Stimulated activated naive B cell treated with anti-CD40 and anti-IgM and Interleukin-4, amounts not matched to agents 10 μg/mL and 1 μg/mL and 100 μg/mL, for 72 hours (primary cell): Measurements from ENCODE around the gene CCZ1B.
A peak's percentile ranks its signal among the peaks of the same experiment; 100 is the strongest.
"Not testable (repeated sequence)": the region's sequence is repeated elsewhere in the genome, so short reads cannot be mapped to it uniquely, and the experiment has no call there.

Experiments used
- ATAC-seq, 2 donors: fragments of 150-1000 bp; cut with Tn5 transposase; replicated peaks; 2 replicates each; pipeline ENCODE4 v1.10.0; 2021; ENCODE audit warnings: moderate library complexity in 1 of 2
- DNase-seq: peaks from one replicate; pipeline ENCODE4 v3.0.0; 2021
- H3K27ac Mint-ChIP-seq: one replicate; pipeline ENCODE4 v1.8.0; 2022; ENCODE audit warnings: mild to moderate bottlenecking, mixed read lengths
- H3K27me3 Mint-ChIP-seq, 2 donors: one replicate each; pipeline ENCODE4 v1.8.0; 2022; ENCODE audit warnings: mixed read lengths in 2 of 2
- H3K36me3 Mint-ChIP-seq, 2 donors: one replicate each; pipeline ENCODE4 v1.8.0; 2022; ENCODE audit warnings: mixed read lengths in 2 of 2, mild to moderate bottlenecking in 1 of 2
- H3K4me1 Mint-ChIP-seq, 2 donors: one replicate each; pipeline ENCODE4 v1.8.0; 2022; ENCODE audit warnings: mixed read lengths in 2 of 2, mild to moderate bottlenecking in 1 of 2
- H3K4me3 Mint-ChIP-seq, 2 donors: one replicate each; pipeline ENCODE4 v1.8.0; 2022; ENCODE audit warnings: mild to moderate bottlenecking in 2 of 2, mixed read lengths in 2 of 2, moderate library complexity in 1 of 2
- H3K9me3 Mint-ChIP-seq, 2 donors: one replicate each; pipeline ENCODE4 v1.8.0; 2022; ENCODE audit warnings: mixed read lengths in 2 of 2, mild to moderate bottlenecking in 1 of 2

CCZ1B gene

DNA sequence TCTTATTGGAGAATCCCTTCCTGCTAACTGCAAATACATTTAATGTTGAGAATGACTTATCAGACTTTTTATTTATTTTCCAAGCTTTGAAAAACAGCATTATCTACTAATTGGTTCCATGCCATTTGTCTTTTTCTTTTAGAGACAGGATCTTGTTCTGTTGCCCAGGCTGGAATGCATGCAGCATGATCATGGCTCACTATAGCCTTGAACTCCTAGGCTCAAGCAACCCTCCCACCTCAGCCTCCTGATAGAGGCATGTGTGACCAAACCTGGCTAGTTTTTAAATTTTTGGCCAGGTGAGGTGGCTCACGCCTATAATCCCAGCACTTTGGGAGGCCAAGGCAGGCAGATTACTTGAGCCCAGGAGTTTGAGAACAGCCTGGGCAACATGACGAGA, 13.1 kb downstream of the CCZ1B start:
- not testable (repeated sequence) for H3K27ac Mint-ChIP-seq, DNase-seq, ATAC-seq, H3K27me3 Mint-ChIP-seq, H3K9me3 Mint-ChIP-seq, H3K4me3 Mint-ChIP-seq, H3K4me1 Mint-ChIP-seq
- H3K36me3 Mint-ChIP-seq, result peaks cover 12 to 20% of the 10 kb centered on the region in 2 donors

DNA sequence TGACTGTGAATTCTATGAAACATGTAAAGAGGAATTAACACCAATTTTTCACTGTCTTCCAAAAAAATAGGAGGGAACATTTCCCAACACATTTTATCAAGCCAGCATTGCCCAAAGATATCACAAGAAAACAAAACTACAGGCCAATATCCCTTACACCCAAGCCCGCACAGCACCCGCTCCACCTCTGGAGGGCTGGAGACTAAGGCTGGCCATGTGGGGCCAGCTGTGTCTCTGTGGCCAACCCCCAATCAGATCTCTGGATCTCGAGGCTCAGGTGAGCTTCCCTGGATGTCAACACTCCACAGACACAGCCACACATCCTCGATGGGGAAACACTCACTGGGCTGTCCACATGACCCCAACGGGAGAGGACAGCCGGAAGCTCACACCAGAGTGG, 18.1 kb downstream of the CCZ1B start:
- not testable (repeated sequence) for H3K27me3 Mint-ChIP-seq, H3K4me3 Mint-ChIP-seq, H3K36me3 Mint-ChIP-seq, ATAC-seq, H3K27ac Mint-ChIP-seq, DNase-seq, H3K4me1 Mint-ChIP-seq, H3K9me3 Mint-ChIP-seq

DNA sequence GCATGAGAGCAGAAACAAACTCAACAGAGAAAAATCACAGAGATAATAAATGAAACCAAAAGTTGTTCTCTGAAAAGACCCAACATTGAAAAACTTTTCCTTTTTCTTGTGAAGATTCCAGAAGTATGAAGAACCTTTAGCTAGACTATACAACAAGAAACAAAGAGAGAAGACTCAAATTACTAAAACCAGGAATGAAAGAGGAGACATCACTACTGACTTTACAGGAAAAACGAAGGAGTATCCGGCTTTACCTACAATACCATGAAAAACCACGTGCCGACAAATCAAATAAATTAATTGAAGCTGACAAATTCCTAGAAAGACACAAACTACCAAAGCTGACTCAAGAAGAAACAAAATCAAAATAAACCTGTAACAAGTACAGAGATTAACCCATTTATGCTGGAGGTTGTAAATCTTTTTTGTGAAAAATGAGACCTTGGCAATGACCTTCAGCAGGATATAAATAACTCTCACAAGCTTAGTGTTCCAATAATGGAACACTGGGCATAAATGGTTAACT, 18.6 kb downstream of the CCZ1B start:
- not testable (repeated sequence) for H3K4me3 Mint-ChIP-seq, H3K36me3 Mint-ChIP-seq, H3K4me1 Mint-ChIP-seq, H3K27me3 Mint-ChIP-seq, H3K9me3 Mint-ChIP-seq, DNase-seq, H3K27ac Mint-ChIP-seq, ATAC-seq

DNA sequence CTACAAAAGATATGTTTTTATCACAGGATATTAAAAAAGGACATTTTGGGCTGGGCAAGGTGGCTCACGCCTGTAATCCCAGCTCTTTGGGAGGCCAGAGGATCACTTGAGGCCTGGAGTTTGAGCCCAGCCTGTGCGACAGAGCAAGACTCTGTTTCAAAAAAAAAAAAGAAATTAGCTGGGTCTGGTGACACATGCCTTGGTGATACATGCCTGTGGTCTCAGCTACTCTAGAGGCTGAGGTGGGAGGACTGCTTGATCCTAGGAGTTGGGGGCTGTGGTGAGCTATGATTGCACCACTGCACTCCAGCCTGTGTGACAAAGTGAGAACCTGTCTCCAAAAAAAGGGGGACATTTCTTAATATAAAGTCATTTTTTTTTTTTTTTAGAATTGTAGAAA, 25.7 kb downstream of the CCZ1B start:
- not testable (repeated sequence) for H3K36me3 Mint-ChIP-seq, H3K27me3 Mint-ChIP-seq, H3K9me3 Mint-ChIP-seq

DNA sequence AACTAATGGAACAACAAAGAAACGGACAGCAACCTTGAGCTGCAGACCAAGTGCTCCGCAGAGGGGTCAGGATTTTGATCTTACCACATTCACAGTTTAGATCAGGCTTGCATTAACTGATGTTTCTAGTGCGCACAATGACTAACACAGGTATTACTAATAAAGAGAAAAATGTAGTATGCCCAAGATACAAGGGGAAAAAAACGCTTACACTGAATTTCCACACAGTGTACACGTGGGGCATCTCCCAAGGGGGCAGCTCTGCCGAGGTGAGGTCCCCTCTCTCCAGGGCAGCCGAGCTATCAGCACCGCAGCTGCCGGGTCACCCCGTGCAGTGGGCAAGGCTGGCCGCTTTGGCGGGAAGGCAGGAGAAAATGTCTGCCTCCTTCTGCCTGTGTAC, 26.2 kb downstream of the CCZ1B start:
- not testable (repeated sequence) for ATAC-seq, H3K36me3 Mint-ChIP-seq, H3K4me1 Mint-ChIP-seq, H3K27ac Mint-ChIP-seq, H3K27me3 Mint-ChIP-seq, H3K9me3 Mint-ChIP-seq, H3K4me3 Mint-ChIP-seq, DNase-seq

More for the DNA sequence above, 25.7 kb downstream of the CCZ1B start:
- DNase-seq, H3K4me1 Mint-ChIP-seq, H3K4me3 Mint-ChIP-seq, ATAC-seq, H3K27ac Mint-ChIP-seq: not testable (repeated sequence)

DNA sequence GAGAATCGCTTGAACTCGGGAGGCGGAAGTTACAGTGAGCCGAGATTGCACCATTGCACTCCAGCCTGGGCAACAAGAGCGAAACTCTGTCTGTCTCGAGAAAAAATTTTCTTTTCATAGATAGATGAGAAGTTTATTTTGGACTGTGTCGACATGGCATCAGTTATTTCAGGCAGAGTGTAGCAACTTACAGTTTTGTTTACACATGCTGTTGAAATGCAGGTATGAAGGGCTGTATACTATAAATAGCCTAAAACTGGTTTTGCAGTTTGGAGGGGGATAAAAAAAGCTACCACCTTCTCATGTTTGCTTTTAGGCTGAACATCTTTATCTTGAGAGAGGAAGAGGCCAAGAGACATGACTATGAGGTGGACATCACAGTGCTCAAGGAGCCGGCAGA, 28.0 kb downstream of the CCZ1B start:
- not testable (repeated sequence) for H3K36me3 Mint-ChIP-seq, H3K4me3 Mint-ChIP-seq, H3K27ac Mint-ChIP-seq, H3K27me3 Mint-ChIP-seq, H3K9me3 Mint-ChIP-seq, ATAC-seq, H3K4me1 Mint-ChIP-seq, DNase-seq

DNA sequence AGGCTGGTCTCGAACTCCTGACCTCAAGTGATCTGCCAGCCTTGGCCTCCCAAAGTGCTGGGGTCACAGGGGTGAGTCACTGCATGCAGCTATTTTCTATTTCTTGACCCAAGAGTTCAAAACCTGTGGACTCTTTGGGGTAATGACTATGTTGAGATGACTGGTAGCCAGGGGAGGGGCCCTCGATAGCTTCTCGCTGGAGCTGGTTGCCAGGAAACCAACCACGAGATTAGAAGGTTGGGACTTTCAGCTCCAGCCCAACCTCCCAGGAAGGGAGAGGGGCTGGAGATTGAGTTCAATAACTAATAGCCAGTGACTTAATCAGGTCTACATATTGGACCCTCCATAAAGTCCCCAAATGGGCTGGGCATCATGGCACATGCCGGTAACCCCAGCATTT, 28.9 kb downstream of the CCZ1B start:
- not testable (repeated sequence) for H3K27ac Mint-ChIP-seq, H3K27me3 Mint-ChIP-seq, H3K9me3 Mint-ChIP-seq, ATAC-seq, H3K36me3 Mint-ChIP-seq, H3K4me3 Mint-ChIP-seq, DNase-seq, H3K4me1 Mint-ChIP-seq

DNA sequence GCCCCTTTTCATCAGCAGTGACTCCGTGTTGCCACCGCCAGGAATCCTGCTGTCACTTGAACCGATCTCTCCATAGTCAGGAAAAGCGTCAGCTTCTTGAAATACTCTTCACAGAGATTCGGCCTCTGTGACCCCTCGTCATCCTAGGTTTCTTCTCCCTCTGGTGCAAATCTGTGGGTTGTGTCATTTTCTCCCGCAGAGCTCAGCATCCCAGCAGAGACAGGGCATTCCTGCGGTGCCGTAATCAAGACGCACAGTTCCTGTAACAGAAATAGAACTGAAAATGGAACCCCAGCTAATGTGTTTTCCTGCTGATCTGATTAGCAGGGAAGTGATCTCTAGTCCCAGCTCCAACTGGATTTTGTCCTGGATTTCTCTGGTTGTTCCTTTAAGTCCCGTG, 31.8 kb downstream of the CCZ1B start:
- DNase-seq, H3K27me3 Mint-ChIP-seq, H3K9me3 Mint-ChIP-seq, ATAC-seq, H3K27ac Mint-ChIP-seq, H3K36me3 Mint-ChIP-seq, H3K4me3 Mint-ChIP-seq, H3K4me1 Mint-ChIP-seq: not testable (repeated sequence)

DNA sequence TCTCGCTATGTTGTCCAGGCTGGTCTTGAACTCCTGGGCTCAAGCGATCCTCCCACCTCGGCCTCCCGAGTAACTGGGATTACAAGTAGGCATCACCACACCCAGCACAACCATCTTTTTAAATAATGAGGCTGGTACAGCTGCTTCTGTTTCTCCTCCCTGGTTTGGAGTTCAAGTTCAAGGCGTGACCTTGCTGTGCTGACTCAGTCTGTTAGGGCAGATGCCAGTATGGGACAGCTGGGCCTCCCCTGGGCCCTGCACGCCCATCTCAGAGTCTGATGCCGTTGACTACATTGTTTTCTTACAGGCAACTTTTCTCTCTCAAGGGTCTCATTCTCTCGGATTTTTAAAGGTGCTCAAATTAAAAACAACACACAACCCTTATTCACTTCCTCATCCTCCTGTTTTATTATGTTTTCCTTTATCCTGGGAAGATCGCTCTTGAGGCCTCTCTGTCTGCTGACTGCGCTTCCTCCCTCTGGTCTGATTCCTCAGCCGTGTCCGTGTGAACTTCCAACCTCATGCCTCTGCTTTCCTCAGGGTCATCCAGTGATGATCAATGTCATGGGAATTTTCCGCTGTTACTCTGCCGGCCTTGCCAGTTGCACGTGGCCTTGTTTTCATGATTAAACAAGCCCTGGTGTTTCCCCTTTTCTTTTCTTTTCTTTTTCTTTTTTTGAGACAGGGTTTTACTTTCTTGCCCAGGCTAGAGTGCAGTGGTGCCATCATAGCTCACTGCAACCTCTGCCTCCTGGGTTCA, 33.8 kb downstream of the CCZ1B start:
- H3K9me3 Mint-ChIP-seq, H3K4me1 Mint-ChIP-seq, DNase-seq, H3K27me3 Mint-ChIP-seq, H3K4me3 Mint-ChIP-seq, H3K27ac Mint-ChIP-seq, ATAC-seq, H3K36me3 Mint-ChIP-seq: not testable (repeated sequence)

DNA sequence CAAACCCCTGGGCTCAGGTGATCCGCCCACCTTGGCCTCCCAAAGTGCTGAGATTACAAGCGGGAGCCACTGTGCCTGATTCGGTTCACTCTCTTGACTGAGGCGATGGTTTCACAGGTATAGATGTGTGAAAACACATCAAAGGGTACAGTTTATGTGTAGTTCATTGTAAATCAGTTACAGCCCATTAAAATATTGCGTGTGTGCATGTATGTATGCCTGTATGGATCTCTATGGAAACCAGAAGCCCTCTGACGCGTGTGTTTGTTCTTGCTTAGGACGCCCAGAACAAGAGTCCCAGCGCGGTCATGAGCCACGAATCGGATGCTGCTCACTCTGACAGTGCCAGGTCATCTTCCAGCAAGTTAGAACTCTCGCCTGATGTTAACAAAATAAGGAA, 36.7 kb downstream of the CCZ1B start:
- not testable (repeated sequence) for H3K27me3 Mint-ChIP-seq, H3K9me3 Mint-ChIP-seq, ATAC-seq, DNase-seq, H3K4me1 Mint-ChIP-seq, H3K36me3 Mint-ChIP-seq, H3K4me3 Mint-ChIP-seq, H3K27ac Mint-ChIP-seq

DNA sequence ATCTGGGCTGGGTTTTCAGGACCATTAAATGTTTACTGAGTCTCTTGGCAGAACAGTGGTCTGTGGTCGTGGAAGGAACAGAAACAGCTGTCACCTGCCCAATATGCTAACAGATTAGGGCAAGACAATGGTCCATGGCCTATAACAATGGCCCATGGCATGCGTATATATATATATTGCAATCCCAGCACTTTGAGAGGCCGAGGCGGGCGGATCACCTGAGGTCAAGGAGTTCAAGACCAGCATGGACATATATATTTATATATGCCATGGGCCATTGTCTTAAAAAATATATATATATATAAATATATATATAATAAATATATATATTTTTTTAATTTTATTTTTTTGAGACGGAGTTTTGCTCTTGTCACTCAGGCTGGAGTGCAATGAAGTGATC, 44.5 kb downstream of the CCZ1B start:
- not testable (repeated sequence) for ATAC-seq, H3K9me3 Mint-ChIP-seq, H3K4me3 Mint-ChIP-seq

DNA sequence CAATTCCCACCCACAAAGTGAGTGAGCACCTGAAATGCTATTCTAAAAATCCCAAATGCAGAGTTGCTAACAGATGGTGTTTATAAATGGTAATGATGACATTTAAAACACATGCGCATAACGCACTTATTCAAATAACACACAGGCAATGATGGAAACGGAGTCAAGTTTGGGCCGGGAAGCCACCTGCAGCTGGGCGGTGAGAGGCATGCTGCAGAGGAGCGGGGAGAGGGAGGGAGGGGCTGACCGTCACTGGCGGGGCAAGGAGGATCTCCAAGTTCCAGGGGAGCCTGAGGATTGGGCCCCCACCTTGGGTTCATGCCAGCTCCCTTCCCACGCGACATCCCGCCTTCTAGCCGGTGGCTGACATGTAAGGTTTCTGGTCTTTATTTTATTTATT, 64.9 kb downstream of the CCZ1B start:
- not testable (repeated sequence) for H3K4me3 Mint-ChIP-seq, H3K9me3 Mint-ChIP-seq, H3K27ac Mint-ChIP-seq, H3K27me3 Mint-ChIP-seq, H3K36me3 Mint-ChIP-seq, H3K4me1 Mint-ChIP-seq, DNase-seq, ATAC-seq

More for the DNA sequence above, 44.5 kb downstream of the CCZ1B start:
- not testable (repeated sequence) for DNase-seq, H3K27me3 Mint-ChIP-seq, H3K27ac Mint-ChIP-seq, H3K36me3 Mint-ChIP-seq, H3K4me1 Mint-ChIP-seq

DNA sequence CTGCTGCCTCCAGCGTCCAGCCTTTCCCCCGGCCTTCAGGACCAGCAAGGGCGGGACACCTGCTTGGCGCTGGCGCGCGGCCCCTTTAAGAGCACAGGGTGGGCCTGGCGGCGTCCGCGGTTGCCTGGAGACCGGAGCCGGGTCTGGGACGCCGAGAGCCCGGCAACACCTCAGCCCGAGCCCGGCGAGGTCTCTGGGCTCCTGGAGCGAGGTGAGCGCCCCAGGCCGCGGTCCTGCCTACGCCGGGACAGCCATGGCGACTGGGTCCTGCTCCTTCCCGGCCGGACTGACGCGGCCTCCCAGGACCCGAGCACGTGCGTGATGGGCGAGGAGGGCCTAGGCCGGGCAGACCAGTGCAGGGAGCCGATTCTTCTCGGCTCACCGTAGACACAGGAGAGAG, 72.1 kb downstream of the CCZ1B start, which contains the start of gene RSPH10B2:
Gene RSPH10B2 (plus strand): TSS at position 140 of the 400 bp plus-strand sequence. CDS start 3,575 bp downstream, outside the sequence.
- H3K9me3 Mint-ChIP-seq, H3K36me3 Mint-ChIP-seq, H3K27me3 Mint-ChIP-seq, H3K4me3 Mint-ChIP-seq, H3K4me1 Mint-ChIP-seq, DNase-seq, H3K27ac Mint-ChIP-seq: not testable (repeated sequence)
- peak in 1 of 2 donors; percentile 29 for ATAC-seq

DNA sequence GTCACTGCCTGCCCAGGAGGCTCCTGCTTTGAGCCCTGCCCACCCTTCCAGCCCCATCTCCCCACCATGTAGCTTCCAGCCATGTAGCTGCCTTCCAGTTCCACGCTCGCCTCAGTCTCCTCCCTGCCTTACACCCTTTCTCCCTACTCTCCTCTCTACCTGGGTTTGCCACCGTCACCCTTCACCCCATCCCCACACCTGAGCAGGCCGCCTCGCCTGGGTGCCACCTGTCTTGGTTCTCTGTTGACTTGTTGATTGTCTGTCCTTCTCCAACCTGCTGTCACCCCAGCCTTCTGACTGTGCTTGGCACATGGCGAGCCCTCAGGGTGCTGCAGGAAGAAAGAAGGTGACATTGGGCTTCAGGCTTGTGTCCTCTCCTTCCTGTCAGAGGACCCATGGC, 75.9 kb downstream of the CCZ1B start:
- peak in 1 of 2 donors; percentile 22 for ATAC-seq
- not testable (repeated sequence) for H3K36me3 Mint-ChIP-seq, H3K4me3 Mint-ChIP-seq

DNA sequence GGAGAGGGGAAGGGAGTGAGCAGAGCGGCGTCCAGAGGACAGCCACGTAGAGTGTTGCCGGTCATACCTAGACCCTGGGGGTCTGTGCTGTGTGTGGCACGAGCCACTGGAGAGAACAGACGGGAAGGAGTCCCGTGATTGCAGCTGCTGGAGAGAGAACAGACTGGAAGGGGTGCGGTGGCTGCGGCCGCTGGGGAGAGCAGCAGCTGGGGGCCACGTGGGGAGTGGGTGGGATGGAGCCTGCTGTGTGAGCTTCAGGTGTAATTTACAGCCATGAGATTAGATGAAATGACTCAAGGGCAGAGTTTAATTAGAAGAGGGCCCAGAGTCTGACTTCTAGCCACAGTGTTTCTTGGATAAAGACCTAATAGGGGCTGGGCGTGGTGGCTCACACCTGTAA, 76.7 kb downstream of the CCZ1B start:
- H3K9me3 Mint-ChIP-seq, H3K27ac Mint-ChIP-seq, ATAC-seq, H3K27me3 Mint-ChIP-seq, H3K4me3 Mint-ChIP-seq, H3K4me1 Mint-ChIP-seq, DNase-seq, H3K36me3 Mint-ChIP-seq: not testable (repeated sequence)

More for the DNA sequence above, 75.9 kb downstream of the CCZ1B start:
- H3K27me3 Mint-ChIP-seq, H3K4me1 Mint-ChIP-seq, H3K9me3 Mint-ChIP-seq, DNase-seq, H3K27ac Mint-ChIP-seq: not testable (repeated sequence)
